Activated B cell treated with CpG ODN at 0.5 μM for 24 hours (primary cell): Measurements from ENCODE around the gene UBQLNL. TPM values are rescaled to one million over a fixed set of nuclear protein-coding genes. Genes with fewer than 3 reads are reported as not detected.

Source experiments
- ATAC-seq: fragments of 200-7000 bp; cut with Tn5 transposase; one replicate; pipeline ENCODE4 v1.10.0; 2021; ENCODE audit warnings: low read depth, mild to moderate bottlenecking, moderate library complexity
- CTCF ChIA-PET: fragments of 350-600 bp; sonication (Branson Sonifier 250); formaldehyde crosslinking; loops from one replicate; lab custom pipeline; 2021; ENCODE audit warnings: antibody characterized with exemption; lab: Charles Lee
- POLR2A ChIA-PET: fragments of 350-600 bp; sonication (Branson Sonifier 250); formaldehyde crosslinking; loops from one replicate; lab custom pipeline; 2021; ENCODE audit warnings: antibody characterized with exemption; lab: Charles Lee
- DNase-seq: peaks from one replicate; pipeline ENCODE4 v3.0.0; 2022
- H3K27ac Mint-ChIP-seq: one replicate; pipeline ENCODE4 v1.8.0; 2020; ENCODE audit warnings: mixed read lengths
- H3K27me3 Mint-ChIP-seq: one replicate; pipeline ENCODE4 v1.8.0; 2021; ENCODE audit warnings: mixed read lengths
- H3K36me3 Mint-ChIP-seq: one replicate; pipeline ENCODE4 v1.8.0; 2021; ENCODE audit warnings: low read depth, mixed read lengths
- H3K4me1 Mint-ChIP-seq: one replicate; pipeline ENCODE4 v1.8.0; 2021; ENCODE audit warnings: mixed read lengths
- H3K4me3 Mint-ChIP-seq: one replicate; pipeline ENCODE4 v1.8.0; 2020; ENCODE audit warnings: mild to moderate bottlenecking, mixed read lengths
- H3K9me3 Mint-ChIP-seq: one replicate; pipeline ENCODE4 v1.8.0; 2020; ENCODE audit warnings: mixed read lengths
- CTCF ChIP-seq: fragments of 200-600 bp; IDR thresholded peaks from one replicate; pipeline ENCODE4 v1.8.0; 2022; ENCODE audit warnings: antibody characterized with exemption, mild to moderate bottlenecking
- intact Hi-C: fragments of 100-400 bp; cut with micrococcal nuclease; formaldehyde crosslinking; loops from one replicate; pipeline ENCODE4 v1.15.1; 2024
- total RNA-seq: library from RNA; stranded (reverse); gene quantifications from 2 replicates; pipeline ENCODE4 v1.2.3, GENCODE V29; 2022

Gene UBQLNL
- total RNA-seq, result 0.29 and 0.34 TPM in 2 replicates

- ATAC-seq (no peak), DNase-seq (no peak)
- ChIA-PET POLR2A (no interaction called here), CTCF (no interaction called here)
- no peaks in the 10 kb centered on the region for H3K9me3 Mint-ChIP-seq
- no peaks in the 10 kb centered on the region for H3K4me1 Mint-ChIP-seq
- no peak within 1 kb of the TSS for H3K27ac Mint-ChIP-seq
- TF ChIP-seq CTCF, result no peak
- no peaks in the 10 kb centered on the region for H3K36me3 Mint-ChIP-seq
- intact Hi-C loops, result no loop called here
- no peaks in the 10 kb centered on the region for H3K27me3 Mint-ChIP-seq
- no peak within 1 kb of the TSS for H3K4me3 Mint-ChIP-seq
Measured at GRCh38 chr11:5516599-5516998, at the start of gene UBQLNL. TSS of gene UBQLNL (minus strand) at chr11:5516699. CDS start at chr11:5516441, 258 bp downstream.

- DNase-seq, result no peak
- intact Hi-C loops, result no loop called here
- ChIA-PET POLR2A (no interaction called here), CTCF (no interaction called here)
- Mint-ChIP-seq H3K36me3 (no peaks in the 10 kb centered on the region), H3K9me3 (peaks cover 3% of the 10 kb centered on the region), H3K4me3 (no peak overlapping the region), H3K27ac (no peak overlapping the region), H3K27me3 (no peaks in the 10 kb centered on the region), H3K4me1 (no peaks in the 10 kb centered on the region)
- no peak for ATAC-seq
- no peak for TF ChIP-seq CTCF
Measured at GRCh38 chr11:5564259-5565019, 47.9 kb upstream of the UBQLNL start.

- Mint-ChIP-seq H3K4me3 (no peak overlapping the region), H3K4me1 (no peaks in the 10 kb centered on the region), H3K27ac (no peak overlapping the region), H3K27me3 (peaks cover 6% of the 10 kb centered on the region), H3K36me3 (no peaks in the 10 kb centered on the region), H3K9me3 (no peaks in the 10 kb centered on the region)
- DNase-seq (no peak), ATAC-seq (no peak)
- CTCF ChIA-PET, result no interaction called here
- POLR2A ChIA-PET, result no interaction called here
- intact Hi-C loops, result no loop called here
- no peak for TF ChIP-seq CTCF
Measured at GRCh38 chr11:5557751-5558150, 41.3 kb upstream of the UBQLNL start.

GRCh38 chr11:5556596-5557188 lies 40.2 kb upstream of the UBQLNL start:
- no peak for ATAC-seq
- Mint-ChIP-seq H3K4me1 (no peaks in the 10 kb centered on the region), H3K4me3 (no peak overlapping the region), H3K27ac (no peak overlapping the region), H3K36me3 (no peaks in the 10 kb centered on the region), H3K27me3 (peaks cover 6% of the 10 kb centered on the region), H3K9me3 (no peaks in the 10 kb centered on the region)
- DNase-seq, result no peak
- ChIA-PET CTCF (no interaction called here), POLR2A (no interaction called here)
- intact Hi-C loops, result no loop called here
- no peak for TF ChIP-seq CTCF

GRCh38 chr11:5553343-5553742 lies 36.8 kb upstream of the UBQLNL start:
- no peak for ATAC-seq
- Mint-ChIP-seq H3K4me1 (no peaks in the 10 kb centered on the region), H3K36me3 (no peaks in the 10 kb centered on the region), H3K9me3 (no peaks in the 10 kb centered on the region), H3K27me3 (peaks cover 6% of the 10 kb centered on the region), H3K4me3 (no peak overlapping the region), H3K27ac (no peak overlapping the region)
- TF ChIP-seq CTCF, result no peak
- ChIA-PET CTCF (no interaction called here), POLR2A (no interaction called here)
- DNase-seq, result no peak
- intact Hi-C loops, result no loop called here
